GM18868 (cell line): Measurements from ENCODE around the gene TMEM39B.
"Not testable (repeated sequence)": the region's sequence is repeated elsewhere in the genome, so short reads cannot be mapped to it uniquely, and the experiment has no call there.

Source experiments
- ATAC-seq: cut with Tn5 transposase; IDR thresholded peaks from one replicate; pipeline ENCODE4 v1.9.1; 2021; ENCODE audit warnings: mild to moderate bottlenecking, moderate library complexity; ENCODE audit not compliant: unreplicated experiment

The TMEM39B gene

GRCh38 chr1:32111789-32112188 is 39.0 kb downstream of the TMEM39B start:
- no peak for ATAC-seq

GRCh38 chr1:32112806-32113375 is 40.2 kb downstream of the TMEM39B start:
- no peak for ATAC-seq

- ATAC-seq = not testable (repeated sequence)
These were observed 40.7 kb downstream of the TMEM39B start for GRCh38 chr1:32113436-32113835.

- ATAC-seq = no peak
These were observed 41.7 kb downstream of the TMEM39B start for GRCh38 chr1:32114420-32114819.

GRCh38 chr1:32115496-32115895 is 42.8 kb downstream of the TMEM39B start:
- no peak for ATAC-seq

GRCh38 chr1:32116531-32116930 is 43.8 kb downstream of the TMEM39B start:
- no peak for ATAC-seq

- ATAC-seq = no peak
These were observed 49.4 kb downstream of the TMEM39B start for GRCh38 chr1:32122151-32122550.

GRCh38 chr1:32123361-32123760 is 50.6 kb downstream of the TMEM39B start:
- ATAC-seq = not testable (repeated sequence)

GRCh38 chr1:32125313-32125712 is 52.6 kb downstream of the TMEM39B start:
- no peak for ATAC-seq

- ATAC-seq = no peak
These were observed 54.0 kb downstream of the TMEM39B start for GRCh38 chr1:32126770-32127169.

- no peak for ATAC-seq
These were observed 54.9 kb downstream of the TMEM39B start for GRCh38 chr1:32127409-32128198.

GRCh38 chr1:32128479-32128878 is 55.7 kb downstream of the TMEM39B start:
- no peak for ATAC-seq

- ATAC-seq = no peak
These were observed 56.2 kb downstream of the TMEM39B start for GRCh38 chr1:32128964-32129363.

GRCh38 chr1:32133950-32134280 is 61.2 kb downstream of the TMEM39B start:
- not testable (repeated sequence) for ATAC-seq

GRCh38 chr1:32137111-32137510 is 64.4 kb downstream of the TMEM39B start:
- no peak for ATAC-seq

- ATAC-seq = no peak
These were observed 66.2 kb downstream of the TMEM39B start for GRCh38 chr1:32138965-32139364.

- no peak for ATAC-seq
These were observed 69.9 kb downstream of the TMEM39B start for GRCh38 chr1:32142446-32143301.

- ATAC-seq = not testable (repeated sequence)
These were observed 70.6 kb downstream of the TMEM39B start for GRCh38 chr1:32143302-32143695.

- ATAC-seq = no peak
These were observed 71.3 kb downstream of the TMEM39B start for GRCh38 chr1:32144033-32144432.

- ATAC-seq = not testable (repeated sequence)
These were observed 75.1 kb downstream of the TMEM39B start for GRCh38 chr1:32147799-32148198.

GRCh38 chr1:32150847-32151246 is 78.1 kb downstream of the TMEM39B start:
- no peak for ATAC-seq

GRCh38 chr1:32151319-32151787 is 78.6 kb downstream of the TMEM39B start:
- ATAC-seq = no peak
